Stimulated activated CD4-positive, alpha-beta T cell treated with anti-CD3 and anti-CD28 coated beads, Interleukin-2, amount 100 ng/mL, for 24 hours (primary cell): Measurements from ENCODE around the gene AKAP8L.

ENCODE experiments used
- DNase-seq, 2 donors: peaks; one replicate each; pipeline ENCODE4 v3.0.0-alpha.2; 2020

Gene AKAP8L

DNA sequence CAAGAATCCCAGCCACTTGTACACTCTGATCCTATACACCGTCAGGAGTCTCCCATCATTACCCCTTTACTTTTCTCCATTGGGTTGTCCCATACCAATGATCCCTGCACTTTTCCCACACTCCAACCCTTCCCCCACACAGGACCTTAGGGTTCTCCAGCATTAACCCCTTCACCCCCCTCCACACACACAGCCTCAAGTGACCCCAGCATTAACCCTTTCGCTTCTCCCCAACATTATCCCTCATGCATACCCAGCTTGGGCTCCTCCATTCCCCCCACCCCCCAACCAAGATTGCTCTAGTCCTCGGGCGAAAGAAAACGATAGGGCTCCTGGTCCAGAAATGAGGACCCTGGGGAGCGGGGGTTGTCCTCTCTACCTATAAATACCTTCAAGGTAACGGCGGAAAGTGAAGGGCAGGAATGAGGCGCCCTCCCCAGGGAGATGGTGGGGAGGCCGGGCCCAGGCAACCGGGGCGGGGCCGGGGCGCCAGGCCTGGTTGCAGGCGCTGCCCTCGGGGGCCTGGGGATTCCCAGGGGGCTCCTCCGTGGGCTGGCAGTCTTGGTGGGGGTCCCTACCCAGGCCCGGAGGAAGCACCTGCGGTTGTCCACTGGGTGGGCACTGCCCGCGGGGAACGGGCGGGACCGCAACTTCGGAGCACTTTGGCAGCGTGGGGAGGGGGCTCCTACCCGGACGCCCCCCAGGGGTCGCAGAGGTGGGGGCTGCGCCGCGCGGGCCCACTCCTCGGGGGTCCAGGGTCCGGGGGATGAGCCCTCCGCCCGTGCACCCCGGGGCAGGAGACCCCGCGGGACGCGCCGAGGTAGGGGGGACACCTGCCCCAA, 30.2 kb upstream of the AKAP8L start:
- no peak for DNase-seq

DNA sequence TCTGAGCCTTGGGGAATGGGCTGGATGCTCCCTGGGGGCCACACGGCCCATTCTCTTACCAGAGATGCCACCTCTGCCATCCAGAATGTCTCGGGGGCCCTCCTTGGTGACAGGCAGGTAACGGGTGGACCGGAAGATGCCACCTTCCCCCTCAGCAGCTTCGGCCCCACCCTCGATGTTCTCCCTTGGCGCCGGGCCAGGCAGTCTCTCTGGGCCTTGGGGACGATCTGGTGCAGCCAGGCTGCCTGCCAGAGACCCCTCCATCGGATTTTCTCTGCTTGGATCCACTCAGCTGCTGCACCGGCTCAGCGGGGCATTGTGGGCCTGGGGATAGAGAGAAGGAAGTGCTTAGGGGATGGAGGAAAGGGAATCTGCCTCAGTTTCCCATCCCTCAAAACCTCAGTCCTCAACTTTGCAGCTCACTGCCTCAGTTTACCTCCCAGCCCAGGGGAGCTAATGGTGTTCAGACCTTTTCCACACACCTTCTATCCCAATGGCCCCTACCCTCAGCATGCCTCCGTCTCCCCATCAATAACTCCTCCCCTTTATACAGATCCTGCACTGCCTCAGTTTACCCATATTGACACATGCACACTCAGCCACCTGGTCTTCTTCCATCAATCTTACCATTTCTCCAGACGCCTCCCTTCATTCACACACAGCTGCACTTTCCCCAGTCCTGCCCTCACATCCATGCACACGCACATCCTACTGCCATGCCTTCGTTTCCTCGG, 29.4 kb upstream of the AKAP8L start:
- DNase-seq, result no peak

- DNase-seq, result no peak
Observed at GRCh38 chr19:15447057-15447456, 28.3 kb upstream of the AKAP8L start.

GRCh38 chr19:15445807-15446376, 27.1 kb upstream of the AKAP8L start:
- no peak for DNase-seq

DNA sequence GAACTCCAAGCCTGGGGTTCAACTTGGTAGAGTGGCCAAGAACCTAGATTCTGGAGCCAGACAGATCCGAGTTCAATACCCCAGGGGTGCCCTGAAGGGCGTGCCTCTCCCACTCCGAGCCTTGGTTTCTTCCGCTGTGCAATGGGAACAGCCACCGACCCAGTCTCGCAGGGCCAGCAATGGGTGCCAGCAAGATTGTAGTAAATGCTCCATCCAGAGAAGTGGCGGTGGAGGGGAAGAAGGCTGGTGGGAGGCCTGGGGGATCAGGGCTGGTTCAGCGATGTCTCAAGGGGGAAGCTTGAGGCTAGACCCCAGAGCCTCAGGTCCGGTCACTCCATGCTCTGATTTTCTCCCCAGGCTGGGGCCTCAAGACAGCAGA, 26.4 kb upstream of the AKAP8L start:
- DNase-seq, result no peak

DNA sequence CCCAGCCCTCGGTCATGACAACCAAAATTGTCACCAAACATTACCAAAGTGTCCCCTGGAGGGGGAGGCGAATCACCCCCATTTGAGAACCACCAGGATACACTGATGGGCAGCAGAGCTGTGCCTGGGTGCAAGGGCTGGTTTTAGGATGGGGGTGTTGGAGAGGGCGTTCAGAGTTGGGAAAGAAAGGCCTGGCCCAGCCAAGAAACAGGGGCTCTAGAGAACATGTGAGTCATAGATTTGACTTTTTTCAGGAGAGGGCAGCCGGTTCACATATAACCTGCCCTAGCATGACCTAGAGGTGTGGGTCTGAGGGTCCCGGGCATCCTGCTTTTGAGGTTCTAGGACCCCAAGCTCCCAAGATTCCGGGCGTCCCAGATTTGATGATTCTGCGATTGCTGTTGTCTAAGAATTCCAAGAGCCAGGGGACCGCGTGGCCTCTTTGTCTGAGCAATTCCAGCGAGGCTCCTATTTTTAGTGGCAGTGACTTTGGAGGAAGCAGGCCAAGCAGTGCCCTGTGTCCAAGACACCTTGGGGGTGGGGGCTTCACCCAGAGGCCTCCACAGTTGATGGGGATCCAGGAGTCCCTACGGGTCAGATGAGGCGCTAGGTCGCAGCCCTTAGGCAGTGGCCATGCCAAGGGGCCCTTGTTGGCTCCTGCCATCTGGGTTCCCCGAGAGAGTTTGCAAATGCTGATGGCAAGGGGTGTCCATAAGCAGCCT, 25.9 kb upstream of the AKAP8L start:
- DNase-seq, result no peak

GRCh38 chr19:15443838-15444237, 25.1 kb upstream of the AKAP8L start:
- DNase-seq, result no peak

DNA sequence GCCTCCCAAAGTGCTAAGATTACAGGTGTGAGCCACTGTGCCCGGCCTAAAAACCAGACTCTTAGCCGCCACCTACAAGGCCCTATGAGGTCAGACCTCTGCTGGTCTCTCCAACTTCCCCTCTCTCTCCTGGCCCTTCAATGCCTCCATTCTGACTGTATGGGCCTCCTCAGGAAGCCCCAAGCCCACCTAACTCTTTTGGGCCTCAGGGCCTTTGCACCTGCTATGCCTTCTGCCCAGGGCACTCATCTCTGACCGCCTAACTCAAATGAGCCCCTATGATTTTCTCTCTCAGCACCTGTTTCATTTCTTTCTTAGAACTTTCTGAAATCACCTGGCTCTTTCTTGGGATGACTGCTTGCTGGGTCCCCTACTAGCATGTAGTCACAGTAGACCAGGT, 24.5 kb upstream of the AKAP8L start:
- DNase-seq, result no peak

- no peak for DNase-seq
Observed at GRCh38 chr19:15442142-15442920, 23.5 kb upstream of the AKAP8L start.

GRCh38 chr19:15441317-15441716, 22.5 kb upstream of the AKAP8L start:
- no peak for DNase-seq

DNA sequence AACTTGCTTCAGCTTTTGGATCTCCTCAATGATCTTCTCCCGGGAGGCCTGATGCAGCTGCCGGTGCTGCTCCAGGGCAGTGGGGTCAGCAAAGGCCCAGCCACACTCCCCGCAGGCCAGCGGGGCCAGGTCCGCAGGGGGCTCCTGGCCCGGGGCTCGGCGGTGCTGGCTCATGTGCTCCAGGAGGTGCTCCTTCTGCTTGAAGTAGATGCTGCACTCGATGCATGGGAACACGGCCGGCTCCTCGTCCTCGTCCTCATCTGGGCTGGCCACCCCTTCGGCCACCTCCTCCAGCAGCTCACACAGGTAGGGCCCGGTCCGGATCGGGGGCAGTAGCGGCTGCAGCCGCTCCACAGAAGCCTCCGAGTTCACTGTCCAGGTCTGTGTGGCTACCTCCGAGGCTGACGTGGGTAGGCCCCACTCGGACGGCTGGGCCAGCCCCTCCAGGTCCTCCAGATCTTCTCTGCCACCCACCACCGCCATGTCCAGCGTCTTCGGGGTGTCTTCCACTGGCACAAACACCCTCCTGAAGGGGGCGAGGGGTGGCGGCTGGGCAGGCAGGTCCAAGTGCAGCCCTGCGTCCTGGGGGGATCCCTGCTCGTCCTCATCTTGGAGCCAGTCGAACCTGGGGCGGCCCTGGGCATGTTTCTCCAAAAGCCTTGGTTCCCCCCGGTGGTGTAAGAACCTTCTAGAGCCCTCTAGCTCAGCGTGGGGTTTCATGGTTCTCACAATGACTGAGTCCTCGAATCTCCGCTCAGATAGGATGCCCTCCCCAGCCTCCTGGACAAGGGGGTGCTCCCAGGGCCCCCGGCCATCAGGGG, 21.2 kb upstream of the AKAP8L start:
- DNase-seq, result no peak

DNA sequence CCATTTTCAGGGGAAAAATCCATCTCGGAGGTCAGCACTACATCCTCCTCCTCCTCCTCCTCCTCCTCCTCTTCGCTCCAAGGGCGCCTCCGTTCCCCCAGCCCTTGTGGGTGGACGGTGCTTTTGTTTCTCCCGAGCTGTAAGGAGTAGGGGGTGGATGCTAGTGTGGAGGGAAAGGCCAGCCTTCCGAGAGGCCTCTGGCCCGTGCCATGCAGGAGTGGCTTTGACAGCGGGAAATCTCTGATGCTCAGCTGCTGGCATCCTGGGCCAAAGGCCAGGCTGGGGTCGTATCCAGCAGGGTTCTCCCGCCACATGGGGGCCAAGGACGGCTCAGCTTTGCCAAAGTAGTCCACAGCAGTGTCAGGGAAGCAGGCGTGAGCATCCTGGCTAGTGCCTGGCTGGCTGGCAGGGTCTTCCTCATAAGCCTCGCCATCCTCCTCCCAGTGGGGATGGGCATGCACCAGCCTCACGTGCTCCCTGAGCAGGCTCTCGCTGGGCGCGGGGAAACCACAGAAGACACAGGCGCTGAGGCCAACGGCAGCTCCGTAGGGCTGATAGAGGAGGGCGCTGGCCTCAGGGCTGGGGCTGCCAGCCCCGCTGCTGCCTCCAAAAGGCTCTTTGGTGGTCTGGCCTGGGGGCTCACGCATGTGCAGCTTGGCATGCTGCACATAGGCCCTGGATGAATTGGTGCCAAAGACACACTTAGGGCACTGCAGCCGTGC, 20.5 kb upstream of the AKAP8L start:
- DNase-seq, result no peak

DNA sequence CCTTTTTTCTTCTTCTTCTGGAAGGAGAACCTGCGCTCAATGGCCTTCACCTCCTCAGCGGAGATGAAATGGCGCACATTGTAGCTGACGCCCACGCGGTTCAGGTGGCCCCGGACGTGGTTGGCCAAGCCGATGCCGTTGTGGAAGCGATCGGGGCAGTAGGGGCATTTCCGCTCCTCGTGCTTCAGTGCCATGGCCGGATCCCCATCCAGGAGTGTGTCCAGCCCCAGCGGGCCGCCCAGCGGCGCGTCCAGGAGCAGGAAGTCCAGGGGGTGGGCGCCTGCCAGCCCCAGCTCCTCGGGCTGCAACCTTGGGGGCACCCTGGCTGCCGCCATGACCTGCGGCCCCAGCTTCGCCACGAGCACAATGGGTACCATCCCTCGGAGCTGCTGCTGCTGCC, 19.8 kb upstream of the AKAP8L start:
- no peak for DNase-seq

GRCh38 chr19:15438124-15438496, 19.3 kb upstream of the AKAP8L start:
- DNase-seq, result no peak

GRCh38 chr19:15437355-15438123, 18.8 kb upstream of the AKAP8L start:
- no peak for DNase-seq

- no peak for DNase-seq
Observed at GRCh38 chr19:15436826-15437110, 18.0 kb upstream of the AKAP8L start.

DNA sequence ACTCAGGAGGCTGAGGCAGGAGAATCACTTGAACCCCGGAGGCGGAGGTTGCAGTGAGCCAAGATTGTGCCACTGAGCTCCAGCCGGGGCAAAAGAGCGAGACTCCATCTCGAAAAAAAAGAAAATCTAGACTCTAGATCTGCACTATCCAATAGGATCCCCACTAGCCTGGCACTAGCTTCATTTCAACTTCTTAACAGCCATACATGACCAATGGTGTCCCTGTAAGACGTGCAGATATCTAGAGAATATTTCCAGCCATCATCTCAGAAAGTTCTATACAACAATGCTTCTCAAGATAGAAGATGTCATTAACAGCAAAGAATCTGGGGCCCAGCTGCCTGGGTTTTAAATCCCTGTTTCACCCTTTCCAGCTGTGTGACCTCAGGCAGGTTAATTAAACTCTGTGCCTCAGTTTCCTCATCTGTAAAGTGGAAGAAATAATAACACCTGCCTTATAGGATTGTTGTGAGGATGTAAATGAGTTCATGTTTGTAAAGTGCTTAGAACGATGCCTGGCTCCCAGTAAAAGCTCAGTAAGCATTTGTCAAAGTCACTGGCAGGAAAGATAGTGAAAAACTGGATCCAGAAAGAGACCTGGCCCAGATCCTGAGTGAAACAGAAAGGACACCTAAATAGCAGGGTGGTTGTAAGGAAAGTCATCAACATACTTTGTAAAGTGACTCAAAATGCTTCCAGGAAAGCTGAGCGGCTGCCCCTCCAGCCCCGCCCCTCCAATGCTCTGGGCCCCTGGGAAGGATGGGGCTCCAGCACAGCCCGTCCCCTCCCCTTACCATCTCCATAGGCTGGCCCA, 17.4 kb upstream of the AKAP8L start:
- DNase-seq, result no peak

DNA sequence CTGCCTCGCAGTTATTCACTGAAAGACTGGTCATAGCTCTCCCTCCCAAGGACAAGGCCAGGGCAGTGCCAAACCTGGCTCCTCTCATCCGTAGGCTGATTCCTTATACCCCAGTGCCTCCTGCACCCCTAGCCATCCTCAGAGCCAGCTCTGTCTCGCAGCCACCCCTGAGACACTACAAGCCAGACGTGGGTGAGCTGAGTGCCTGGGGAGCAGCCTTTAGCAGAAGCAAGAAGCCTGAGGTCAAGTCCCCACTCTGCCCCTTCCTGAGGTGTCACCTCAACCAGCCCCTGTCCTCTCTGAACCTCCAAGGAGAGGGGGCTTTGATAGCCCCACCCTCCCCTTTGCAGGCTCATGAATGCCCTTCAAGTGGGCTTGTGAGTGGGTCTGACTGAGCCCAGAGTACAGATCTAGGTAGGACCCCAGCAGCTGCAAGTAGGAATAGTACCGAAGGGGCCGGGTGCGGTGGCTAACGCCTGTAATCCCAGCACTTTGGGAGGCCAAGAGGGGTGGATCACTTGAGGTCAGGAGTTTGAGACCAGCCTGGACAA, 14.8 kb upstream of the AKAP8L start:
- DNase-seq, result no peak
